Ishikawa (cell line): Measurements from ENCODE around the gene PRKAG1.

Experiments
- CEBPB ChIP-seq: IDR thresholded peaks from 2 replicates; pipeline ENCODE4 v1.6.1; 2012
- EP300 ChIP-seq: IDR thresholded peaks from 2 replicates; pipeline ENCODE4 v1.6.1; 2012; ENCODE audit warnings: borderline replicate concordance
- RAD21 ChIP-seq: IDR thresholded peaks from 2 replicates; pipeline ENCODE4 v1.6.1; 2012; ENCODE audit warnings: low read depth
- REST ChIP-seq: IDR thresholded peaks from 2 replicates; pipeline ENCODE4 v1.6.1; 2012; ENCODE audit warnings: low read depth, mild to moderate bottlenecking
- TAF1 ChIP-seq: IDR thresholded peaks from 2 replicates; pipeline ENCODE4 v1.6.1; 2012; ENCODE audit warnings: low read depth, mild to moderate bottlenecking
- TCF12 ChIP-seq: IDR thresholded peaks from 2 replicates; pipeline ENCODE4 v1.6.1; 2012; ENCODE audit warnings: low read depth
- ZBTB7A ChIP-seq: IDR thresholded peaks from 2 replicates; pipeline ENCODE4 v1.6.1; 2012; ENCODE audit warnings: low read depth

- TF ChIP-seq EP300 (no peak), CEBPB (no peak), REST (no peak), ZBTB7A (no peak), TCF12 (no peak), TAF1 (no peak), RAD21 (no peak)
These were observed 18.2 kb downstream of the PRKAG1 start for GRCh38 chr12:49000346-49000745.
